GM23248 (cell line): ENCODE results near the gene TRDMT1. TPM values are rescaled to one million over a fixed set of nuclear protein-coding genes. Genes with fewer than 3 reads are reported as not detected.
A peak's percentile ranks its signal among the peaks of the same experiment; 100 is the strongest.

Experiments used
- DNase-seq: peaks from one replicate; pipeline ENCODE4 v3.0.0-alpha.2; 2015
- H2AFZ ChIP-seq: fragments of 200-600 bp; sonication (generic); 2 replicates; pipeline ENCODE4 v1.6.1; 2016; ENCODE audit warnings: antibody characterized with exemption
- H3F3A ChIP-seq: fragments of 200-600 bp; sonication (generic); 2 replicates; pipeline ENCODE4 v1.6.1; 2016; ENCODE audit warnings: mild to moderate bottlenecking, antibody characterized with exemption, mixed run types; ENCODE audit not compliant: insufficient read depth
- H3K27ac ChIP-seq: fragments of 200-600 bp; sonication (generic); 2 replicates; pipeline ENCODE4 v1.5.1; 2016; ENCODE audit warnings: mild to moderate bottlenecking
- H3K27me3 ChIP-seq: fragments of 200-600 bp; sonication (generic); replicated peaks from 2 replicates; pipeline ENCODE4 v1.6.1; 2016; ENCODE audit warnings: mild to moderate bottlenecking; ENCODE audit not compliant: insufficient read depth
- H3K36me3 ChIP-seq: fragments of 200-600 bp; sonication (generic); 2 replicates; pipeline ENCODE4 v1.6.1; 2016; ENCODE audit warnings: low read depth, mild to moderate bottlenecking
- H3K4me1 ChIP-seq: fragments of 200-600 bp; sonication (generic); 2 replicates; pipeline ENCODE4 v1.6.1; 2016; ENCODE audit warnings: mild to moderate bottlenecking; ENCODE audit not compliant: insufficient read depth
- H3K4me2 ChIP-seq: fragments of 200-600 bp; sonication (generic); one replicate; pipeline ENCODE4 v1.6.1; 2016; ENCODE audit warnings: mild to moderate bottlenecking; ENCODE audit not compliant: unreplicated experiment
- H3K4me3 ChIP-seq: fragments of 200-600 bp; sonication (generic); 2 replicates; pipeline ENCODE4 v1.5.1; 2016; ENCODE audit warnings: mild to moderate bottlenecking
- H3K79me2 ChIP-seq: fragments of 200-600 bp; sonication (generic); 2 replicates; pipeline ENCODE4 v1.6.1; 2016; ENCODE audit warnings: mild to moderate bottlenecking; ENCODE audit not compliant: insufficient read depth
- H3K9ac ChIP-seq: fragments of 200-600 bp; sonication (generic); 2 replicates; pipeline ENCODE4 v1.6.1; 2016; ENCODE audit warnings: mild to moderate bottlenecking
- H3K9me2 ChIP-seq: fragments of 200-600 bp; sonication (generic); 2 replicates; pipeline ENCODE4 v1.6.1; 2016; ENCODE audit warnings: mixed run types, mild to moderate bottlenecking, moderate library complexity; ENCODE audit not compliant: insufficient read depth
- H3K9me3 ChIP-seq: fragments of 200-600 bp; sonication (generic); one replicate; pipeline ENCODE4 v1.6.1; 2017; ENCODE audit warnings: low read depth
- H4K20me1 ChIP-seq: fragments of 200-600 bp; sonication (generic); 2 replicates; pipeline ENCODE4 v1.6.0; 2016; ENCODE audit not compliant: insufficient read depth
- EZH2 ChIP-seq: fragments of 200-600 bp; sonication (generic); IDR thresholded peaks from 2 replicates; pipeline ENCODE4 v1.6.1; 2018; ENCODE audit warnings: antibody characterized with exemption, mild to moderate bottlenecking; ENCODE audit not compliant: insufficient read depth, poor library complexity, severe bottlenecking
- EZH2phosphoT487 ChIP-seq: fragments of 200-600 bp; sonication (generic); IDR thresholded peaks from 2 replicates; pipeline ENCODE4 v1.6.1; 2018; ENCODE audit warnings: antibody characterized with exemption, moderate library complexity, mild to moderate bottlenecking, low read depth; ENCODE audit not compliant: insufficient read depth
- WGBS, 2 experiments: methylation state at CpG; one replicate each; pipeline ENCODE4 v1.1.6; 2015 to 2017; ENCODE audit warnings: low lambda C conversion rate in 2 of 2, low coverage in 1 of 2; ENCODE audit errors: missing lambda C conversion rate in 2 of 2; 5-methylcytosine and 5-hydroxymethylcytosine counted together
- in situ Hi-C: fragments of 300-500 bp; cut with MboI; formaldehyde crosslinking; loops from 2 replicates; pipeline ENCODE4 v1.15.0; 2020
- polyA plus RNA-seq: library from polyadenylated mRNA; unstranded; fragments of >200 nt; fragmentation: Nextera tagmentation; extraction: Ambion mirVana; gene quantifications from 2 replicates; pipeline ENCODE4 v1.2.1, GENCODE V29; 2016
- total RNA-seq: library from RNA; depleted of rRNA; stranded (reverse); fragments of >200 nt; shearing (Covaris generic); gene quantifications from 2 replicates; pipeline ENCODE4 v1.2.3, GENCODE V29; 2014

TRDMT1 gene
- total and polyA plus RNA-seq, 2 experiments from 2014 or later = 4.3 to 4.4 TPM

DNA sequence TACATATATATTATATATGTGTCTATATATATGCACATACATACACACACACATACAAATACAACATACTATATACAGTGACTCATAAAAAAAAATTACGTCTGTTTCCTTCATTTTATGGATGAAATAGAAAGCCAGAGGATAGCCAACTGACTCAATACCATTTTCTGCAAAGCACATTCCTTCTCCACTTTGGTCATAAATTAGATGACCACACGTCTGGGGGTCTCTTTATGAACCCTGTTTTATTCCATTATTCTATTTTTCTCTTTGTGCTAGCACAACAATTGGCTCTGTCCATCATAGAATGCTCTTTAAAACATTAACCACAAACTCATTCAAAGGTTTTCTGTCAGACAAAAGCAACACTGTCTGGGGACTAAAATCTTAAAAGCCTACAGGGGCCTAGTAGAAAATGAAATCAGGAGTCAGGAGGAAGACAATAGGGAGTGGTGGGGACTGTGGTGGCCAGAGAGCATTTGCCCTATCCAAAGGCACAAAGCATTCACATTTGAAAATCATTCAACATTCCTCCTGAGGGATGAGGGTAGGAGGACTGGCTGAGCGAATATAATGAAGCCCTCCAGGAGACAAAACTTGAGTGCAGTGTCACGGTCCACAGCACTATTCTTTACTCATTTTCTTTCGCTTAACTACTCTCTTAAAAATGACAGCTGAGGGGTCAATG, 76.1 kb downstream of the TRDMT1 start:
- Histone ChIP-seq H3K36me3 (no peaks in the 10 kb centered on the region), H3K4me2 (no peak overlapping the region), H3K4me1 (peaks cover 13% of the 10 kb centered on the region), H3K9me2 (no peaks in the 10 kb centered on the region), H3K9me3 (no peaks in the 10 kb centered on the region), H3K9ac (no peak overlapping the region), H3K27ac (no peak overlapping the region), H4K20me1 (no peaks in the 10 kb centered on the region), H3K79me2 (no peaks in the 10 kb centered on the region), H3K27me3 (no peaks in the 10 kb centered on the region), H3K4me3 (no peak overlapping the region), H3F3A (peaks cover 14% of the 10 kb centered on the region; the same call in 1 of the 2 replicates), H2AFZ (no peak overlapping the region)
- WGBS, 2 experiments = 87% methylated on average over 5 of the region's 5 CpGs
- TF ChIP-seq EZH2 = no peak
- TF ChIP-seq EZH2phosphoT487 = no peak
- DNase-seq = no peak
- in situ Hi-C loops = no loop called here

DNA sequence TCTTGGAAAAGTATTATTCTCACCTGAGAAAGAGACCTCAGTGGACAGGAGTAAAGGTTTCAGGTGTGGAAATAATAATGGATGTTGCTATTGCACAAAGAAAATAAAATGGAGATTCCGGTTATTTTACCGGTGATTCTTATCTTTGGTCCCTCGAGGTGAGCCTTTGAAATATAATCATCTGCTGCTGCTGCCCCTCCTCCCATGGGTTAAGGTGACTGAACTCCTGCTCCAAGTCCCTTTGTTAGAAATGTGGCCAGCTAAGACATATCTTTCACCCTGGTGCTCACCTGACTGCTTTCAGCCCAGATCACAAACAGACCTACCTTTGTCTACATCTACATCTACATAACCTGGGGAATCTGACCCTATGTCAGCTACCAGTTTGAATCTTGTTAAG, 77.5 kb downstream of the TRDMT1 start:
- no peak overlapping the region for H3K4me2 ChIP-seq
- H3K9me2 ChIP-seq = no peaks in the 10 kb centered on the region
- no peak for DNase-seq
- H3K27me3 ChIP-seq = no peaks in the 10 kb centered on the region
- in situ Hi-C loops = no loop called here
- WGBS, 2 experiments = 93 to 99% methylated on average over 3 of the region's 3 CpGs
- no peak overlapping the region for H3K9ac ChIP-seq
- H3K36me3 ChIP-seq = no peaks in the 10 kb centered on the region
- H4K20me1 ChIP-seq = no peaks in the 10 kb centered on the region
- no peaks in the 10 kb centered on the region for H3K9me3 ChIP-seq
- no peak overlapping the region for H3K4me3 ChIP-seq
- peaks cover 13% of the 10 kb centered on the region for H3K4me1 ChIP-seq
- TF ChIP-seq EZH2phosphoT487 = no peak
- TF ChIP-seq EZH2 = no peak
- no peak overlapping the region for H2AFZ ChIP-seq
- H3F3A ChIP-seq = peaks cover 14% of the 10 kb centered on the region; the same call in 1 of the 2 replicates
- H3K27ac ChIP-seq = no peak overlapping the region
- no peaks in the 10 kb centered on the region for H3K79me2 ChIP-seq

DNA sequence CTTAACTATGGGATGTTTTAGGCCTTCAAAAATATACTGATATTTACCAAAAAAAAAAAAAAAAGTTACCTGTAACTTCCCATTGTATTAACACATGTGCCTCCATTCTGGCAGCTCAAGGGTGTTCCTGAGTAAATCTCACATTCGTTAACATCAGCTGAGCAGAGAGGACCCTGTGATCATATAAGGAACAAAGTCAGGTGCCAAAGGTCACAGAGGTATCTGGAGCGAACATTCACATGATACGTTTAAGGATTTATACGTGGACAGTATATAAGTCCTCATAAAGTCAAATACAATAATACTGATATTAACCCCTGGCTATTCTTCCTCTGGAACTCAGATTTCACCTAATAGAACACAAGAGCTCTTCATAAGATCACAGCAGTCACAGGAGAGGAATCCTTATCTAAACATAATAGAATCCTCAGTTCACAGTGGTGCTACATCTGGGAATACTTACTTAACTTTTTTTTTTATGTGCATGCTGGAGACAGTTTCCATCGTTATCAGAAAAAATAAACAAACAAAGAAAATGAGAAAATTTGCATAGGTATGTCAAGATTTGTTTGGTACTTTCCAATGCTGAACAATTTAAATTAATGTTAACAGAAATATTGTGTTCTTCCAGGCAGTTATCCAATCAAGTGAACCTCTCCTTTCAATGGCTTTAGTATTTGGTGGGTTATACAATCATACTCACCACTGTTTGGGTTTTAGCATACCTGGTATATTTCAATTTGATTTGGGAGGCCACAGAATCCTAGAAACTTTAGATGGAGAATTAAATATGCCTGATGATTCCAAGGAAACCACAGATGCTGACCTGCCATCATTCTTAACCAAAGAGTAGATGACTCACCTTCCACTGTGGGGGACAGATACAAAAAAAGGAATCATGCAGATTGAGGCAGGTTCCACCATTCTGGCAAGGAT, 78.5 kb downstream of the TRDMT1 start:
- H3K4me3 ChIP-seq = no peak overlapping the region
- H3K27me3 ChIP-seq = no peaks in the 10 kb centered on the region
- no peaks in the 10 kb centered on the region for H3K36me3 ChIP-seq
- 64 to 70% methylated on average over 5 of the region's 5 CpGs for WGBS, 2 experiments
- peak; percentile 74 for DNase-seq
- H3K27ac ChIP-seq = peak overlapping the region; percentile 52
- no peaks in the 10 kb centered on the region for H3K9me3 ChIP-seq
- H3K9me2 ChIP-seq = no peaks in the 10 kb centered on the region
- in situ Hi-C loops = no loop called here
- peak overlapping the region; percentile 8 for H3K9ac ChIP-seq
- H3K4me2 ChIP-seq = peak overlapping the region; percentile 25
- peaks cover 13% of the 10 kb centered on the region for H3K4me1 ChIP-seq
- H2AFZ ChIP-seq = no peak overlapping the region
- H4K20me1 ChIP-seq = no peaks in the 10 kb centered on the region
- H3F3A ChIP-seq = peaks cover 14% of the 10 kb centered on the region; the same call in 1 of the 2 replicates
- TF ChIP-seq EZH2 = no peak
- TF ChIP-seq EZH2phosphoT487 = no peak
- no peaks in the 10 kb centered on the region for H3K79me2 ChIP-seq

DNA sequence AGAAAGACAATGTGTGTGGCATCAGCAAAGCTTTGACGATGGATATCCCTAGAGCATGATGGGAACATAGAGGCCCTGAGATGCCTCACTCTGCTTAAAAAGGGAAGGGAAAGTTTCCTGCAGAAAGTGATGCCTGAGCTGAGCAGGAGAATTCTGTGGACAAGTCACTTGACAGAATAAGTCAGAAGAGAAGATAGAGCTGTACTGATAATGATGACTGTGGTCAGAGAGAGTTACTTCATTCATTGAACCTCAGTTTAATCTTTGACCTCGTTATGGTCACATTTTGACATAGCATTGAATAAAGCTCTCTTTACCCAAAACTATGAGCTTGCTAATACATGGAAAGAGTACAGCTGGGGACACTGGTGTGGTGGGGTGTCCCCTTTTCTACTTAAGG, 79.4 kb downstream of the TRDMT1 start:
- no peak for DNase-seq
- TF ChIP-seq EZH2phosphoT487 (no peak), EZH2 (no peak)
- Histone ChIP-seq H2AFZ (no peak overlapping the region), H3K4me1 (peaks cover 13% of the 10 kb centered on the region), H3K36me3 (no peaks in the 10 kb centered on the region), H3K4me3 (no peak overlapping the region), H3K27me3 (no peaks in the 10 kb centered on the region), H3K9ac (no peak overlapping the region), H3K27ac (no peak overlapping the region), H3F3A (peaks cover 14% of the 10 kb centered on the region; the same call in 1 of the 2 replicates), H3K4me2 (no peak overlapping the region), H3K9me2 (no peaks in the 10 kb centered on the region), H3K79me2 (no peaks in the 10 kb centered on the region), H3K9me3 (no peaks in the 10 kb centered on the region), H4K20me1 (no peaks in the 10 kb centered on the region)
- in situ Hi-C loops = no loop called here
- 99 to 100% methylated on average over 2 of the region's 2 CpGs for WGBS, 2 experiments
